Measurements from ENCODE around the gene MYLK4. TPM values are rescaled to one million over a fixed set of nuclear protein-coding genes. Genes with fewer than 3 reads are reported as not detected.

MYLK4 gene
- total RNA-seq, 1 donor from 2014 or later, result 0.26 TPM

DNA sequence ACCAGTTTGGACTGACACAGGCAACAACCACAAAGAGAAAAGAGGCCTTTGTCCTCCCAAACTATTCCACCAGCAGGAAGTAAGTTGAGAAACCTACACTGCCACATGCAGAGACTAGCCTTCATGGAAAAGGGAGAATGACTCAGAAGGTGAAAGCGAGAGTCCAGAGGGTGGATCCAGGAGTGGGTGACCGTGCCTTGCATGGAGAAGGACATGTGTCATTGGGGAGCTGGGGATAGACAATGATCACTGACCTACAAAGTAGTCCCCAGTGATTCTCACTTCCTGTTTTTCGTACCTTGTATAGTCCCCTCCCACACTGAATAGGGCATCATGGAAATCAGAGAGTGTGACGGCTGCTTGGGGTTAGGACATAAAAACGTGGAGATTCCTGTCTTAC is 91.9 kb downstream of the MYLK4 start:
- DNase-seq (ENCODE audit: low read depth) (peak; percentile 97), FAIRE-seq (peak; percentile 97)
- no peaks in the 10 kb centered on the region for H3K36me3 ChIP-seq (ENCODE audit: control insufficient read depth, insufficient read depth, low read length)
- H3K27me3 ChIP-seq (ENCODE audit: control insufficient read depth, insufficient read depth, low read length), result no peaks in the 10 kb centered on the region
- TF ChIP-seq, protein P1, sequence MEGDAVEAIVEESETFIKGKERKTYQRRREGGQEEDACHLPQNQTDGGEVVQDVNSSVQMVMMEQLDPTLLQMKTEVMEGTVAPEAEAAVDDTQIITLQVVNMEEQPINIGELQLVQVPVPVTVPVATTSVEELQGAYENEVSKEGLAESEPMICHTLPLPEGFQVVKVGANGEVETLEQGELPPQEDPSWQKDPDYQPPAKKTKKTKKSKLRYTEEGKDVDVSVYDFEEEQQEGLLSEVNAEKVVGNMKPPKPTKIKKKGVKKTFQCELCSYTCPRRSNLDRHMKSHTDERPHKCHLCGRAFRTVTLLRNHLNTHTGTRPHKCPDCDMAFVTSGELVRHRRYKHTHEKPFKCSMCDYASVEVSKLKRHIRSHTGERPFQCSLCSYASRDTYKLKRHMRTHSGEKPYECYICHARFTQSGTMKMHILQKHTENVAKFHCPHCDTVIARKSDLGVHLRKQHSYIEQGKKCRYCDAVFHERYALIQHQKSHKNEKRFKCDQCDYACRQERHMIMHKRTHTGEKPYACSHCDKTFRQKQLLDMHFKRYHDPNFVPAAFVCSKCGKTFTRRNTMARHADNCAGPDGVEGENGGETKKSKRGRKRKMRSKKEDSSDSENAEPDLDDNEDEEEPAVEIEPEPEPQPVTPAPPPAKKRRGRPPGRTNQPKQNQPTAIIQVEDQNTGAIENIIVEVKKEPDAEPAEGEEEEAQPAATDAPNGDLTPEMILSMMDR (IDR thresholded peaks at IDR 0.05; ENCODE audit: insufficient read depth, low read length, severe bottlenecking), result no peak
- H3K4me3 ChIP-seq (ENCODE audit: low read depth, low read length), result no peak overlapping the region

DNA sequence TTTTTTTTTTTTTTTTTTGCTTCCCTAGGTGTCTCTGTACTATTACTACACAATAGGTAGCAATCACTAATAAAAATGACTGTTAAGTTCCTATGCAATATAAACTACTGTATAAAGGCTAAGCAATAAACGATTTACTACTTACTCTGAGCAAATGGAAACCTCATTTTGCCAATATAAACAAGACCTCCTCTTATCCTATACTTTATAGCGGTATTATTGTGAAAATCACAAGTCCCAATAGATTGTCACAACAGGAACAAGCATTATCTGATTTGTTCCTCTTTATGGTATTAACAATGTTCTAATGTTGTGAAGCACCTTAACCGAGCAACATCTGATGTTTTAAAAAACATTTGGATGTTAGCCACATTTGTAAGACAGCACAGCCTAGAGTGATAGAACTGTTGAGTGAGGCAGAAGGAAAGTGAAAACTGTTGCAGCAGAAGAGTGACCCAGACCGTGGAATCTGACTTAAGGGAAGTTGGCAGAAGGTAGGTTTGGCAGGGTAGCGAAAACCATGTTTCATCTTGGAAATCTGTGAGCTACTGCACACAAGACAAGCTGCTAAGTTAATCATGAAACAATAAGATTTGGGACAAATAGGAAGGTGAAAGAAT is 94.2 kb downstream of the MYLK4 start:
- Histone ChIP-seq H3K36me3 (ENCODE audit: control insufficient read depth, insufficient read depth, low read length) (no peaks in the 10 kb centered on the region), H3K27me3 (ENCODE audit: control insufficient read depth, insufficient read depth, low read length) (no peaks in the 10 kb centered on the region), H3K4me3 (ENCODE audit: low read depth, low read length) (no peak overlapping the region)
- DNase-seq (ENCODE audit: low read depth), result no peak
- TF ChIP-seq, protein P1 (IDR thresholded peaks at IDR 0.05; ENCODE audit: insufficient read depth, low read length, severe bottlenecking), result no peak
- no peak for FAIRE-seq

DNA sequence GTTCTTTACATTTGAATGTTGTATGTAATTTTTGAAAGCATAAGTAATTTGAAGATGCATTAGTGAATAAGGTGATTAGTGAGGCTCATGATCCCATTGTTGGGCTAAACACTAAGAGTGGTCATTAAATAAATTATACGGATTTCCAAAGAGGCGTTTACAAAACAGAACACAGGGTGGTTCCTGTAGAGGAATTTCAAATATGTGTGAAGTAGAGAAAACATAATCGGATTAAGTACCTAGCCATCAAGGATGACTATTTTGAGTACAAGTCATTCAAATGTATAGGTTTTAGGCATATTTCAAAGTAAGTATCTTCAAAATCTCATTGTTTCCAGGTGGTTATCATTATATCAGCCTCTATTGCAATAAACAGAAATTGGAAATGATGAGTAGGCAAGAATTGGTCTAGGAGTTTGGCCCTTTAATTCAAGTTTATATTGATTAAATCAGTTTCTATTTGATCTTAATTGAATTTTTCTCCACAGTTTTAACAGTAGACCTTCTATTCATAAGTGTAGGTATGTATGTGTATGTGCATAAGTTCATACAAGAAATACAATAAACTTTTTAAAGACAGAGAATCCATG is 94.8 kb downstream of the MYLK4 start:
- no peak for DNase-seq (ENCODE audit: low read depth)
- Histone ChIP-seq H3K36me3 (ENCODE audit: control insufficient read depth, insufficient read depth, low read length) (no peaks in the 10 kb centered on the region), H3K4me3 (ENCODE audit: low read depth, low read length) (no peak overlapping the region), H3K27me3 (ENCODE audit: control insufficient read depth, insufficient read depth, low read length) (no peaks in the 10 kb centered on the region)
- FAIRE-seq, result no peak
- TF ChIP-seq, protein P1 (IDR thresholded peaks at IDR 0.05; ENCODE audit: insufficient read depth, low read length, severe bottlenecking), result no peak

DNA sequence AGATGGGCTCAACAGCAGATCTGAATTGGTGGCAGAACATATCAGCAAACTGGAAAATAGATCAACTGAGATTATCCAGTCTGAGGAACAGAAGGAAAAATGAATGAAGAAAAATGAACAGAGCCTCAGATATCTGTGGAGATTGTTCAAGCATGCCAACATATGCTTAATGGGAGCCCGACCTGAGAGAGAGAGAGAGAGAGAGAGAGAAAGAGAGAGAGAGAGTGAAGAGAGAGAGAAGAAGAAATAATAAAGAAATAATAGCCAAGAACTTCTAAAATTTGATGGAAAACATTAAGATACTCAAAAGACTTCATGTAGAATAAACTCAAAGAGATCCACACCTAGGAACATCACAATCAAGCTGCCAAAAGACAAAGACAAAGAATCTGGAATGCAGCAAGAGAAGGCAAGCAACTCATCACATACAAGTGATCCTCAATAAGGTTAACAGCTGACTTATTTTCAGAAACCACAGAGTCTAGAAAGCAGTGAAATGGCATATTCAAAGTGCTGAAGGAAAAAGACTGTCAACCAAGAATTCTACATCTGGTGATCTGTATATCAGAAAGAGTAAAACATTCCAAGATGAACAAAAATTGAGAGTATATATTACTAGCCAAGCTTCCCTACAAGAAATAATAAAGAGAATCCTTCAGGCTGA is 97.2 kb downstream of the MYLK4 start:
- Histone ChIP-seq H3K4me3 (ENCODE audit: low read depth, low read length) (no peak overlapping the region), H3K27me3 (ENCODE audit: control insufficient read depth, insufficient read depth, low read length) (no peaks in the 10 kb centered on the region), H3K36me3 (ENCODE audit: control insufficient read depth, insufficient read depth, low read length) (no peaks in the 10 kb centered on the region)
- DNase-seq (ENCODE audit: low read depth) (no peak), FAIRE-seq (no peak)
- TF ChIP-seq, protein P1 (IDR thresholded peaks at IDR 0.05; ENCODE audit: insufficient read depth, low read length, severe bottlenecking), result no peak

DNA sequence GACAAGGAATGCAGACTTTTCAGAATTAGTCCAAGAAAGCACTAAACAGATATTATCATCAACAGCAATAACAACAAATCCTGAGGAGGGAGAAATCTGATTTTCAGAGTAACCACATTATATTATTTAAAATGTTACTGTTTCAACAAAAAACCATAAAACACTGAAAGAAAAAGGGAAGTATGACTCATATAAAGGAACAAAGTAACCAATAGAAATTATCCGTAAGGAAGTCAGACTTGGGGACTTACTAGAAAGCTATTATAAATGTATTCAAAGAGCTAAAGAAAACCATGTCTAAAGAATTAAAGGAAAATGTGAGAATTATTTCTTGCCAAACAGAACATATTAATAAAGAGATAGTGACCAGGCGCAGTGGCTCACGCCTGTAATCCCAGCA is 98.1 kb downstream of the MYLK4 start:
- no peak for DNase-seq (ENCODE audit: low read depth)
- TF ChIP-seq, protein P1 (IDR thresholded peaks at IDR 0.05; ENCODE audit: insufficient read depth, low read length, severe bottlenecking), result no peak
- no peaks in the 10 kb centered on the region for H3K36me3 ChIP-seq (ENCODE audit: control insufficient read depth, insufficient read depth, low read length)
- FAIRE-seq, result no peak
- H3K4me3 ChIP-seq (ENCODE audit: low read depth, low read length), result no peak overlapping the region
- H3K27me3 ChIP-seq (ENCODE audit: control insufficient read depth, insufficient read depth, low read length), result no peaks in the 10 kb centered on the region

Data from bronchial epithelial cell (primary cell).